Astrocyte (in vitro differentiated cells and primary cell): ENCODE data around the gene GIMAP8. TPM values are rescaled to one million over a fixed set of nuclear protein-coding genes. Genes with fewer than 3 reads are reported as not detected.

Experiments
- DNase-seq: peaks from one replicate; pipeline ENCODE4 v3.0.0-alpha.2; 2010; ENCODE audit warnings: low read depth
- FAIRE-seq: peaks from 2 replicates; lab custom pipeline; 2011; peaks lifted over from hg19 to GRCh38; lab: Jason Lieb, UNC
- H2AFZ ChIP-seq: 2 replicates; pipeline ENCODE4 v1.6.0; 2012; ENCODE audit warnings: low read depth, low read length, inconsistent platforms
- H3K27ac ChIP-seq: 2 replicates; pipeline ENCODE4 v1.5.1; 2011; ENCODE audit warnings: low read depth, low read length, inconsistent platforms
- H3K27me3 ChIP-seq: 2 replicates; pipeline ENCODE4 v1.6.0; 2011; ENCODE audit warnings: low read length, inconsistent platforms; ENCODE audit not compliant: insufficient read depth
- H3K36me3 ChIP-seq: 2 replicates; pipeline ENCODE4 v1.5.1; 2011; ENCODE audit warnings: low read length, inconsistent platforms; ENCODE audit not compliant: insufficient read depth
- H3K4me1 ChIP-seq: 2 replicates; pipeline ENCODE4 v1.5.1; 2011; ENCODE audit warnings: low read length, inconsistent platforms; ENCODE audit not compliant: insufficient read depth
- H3K4me2 ChIP-seq: 2 replicates; pipeline ENCODE4 v1.6.0; 2012; ENCODE audit warnings: low read length, inconsistent platforms
- H3K4me3 ChIP-seq: 2 replicates; pipeline ENCODE4 v1.5.1; 2011; ENCODE audit warnings: low read depth, mild to moderate bottlenecking, low read length, inconsistent platforms; ENCODE audit not compliant: insufficient read depth
- H3K79me2 ChIP-seq: 2 replicates; pipeline ENCODE4 v1.6.0; 2012; ENCODE audit warnings: mild to moderate bottlenecking, low read length, inconsistent platforms; ENCODE audit not compliant: insufficient read depth
- H3K9ac ChIP-seq: 2 replicates; pipeline ENCODE4 v1.6.0; 2012; ENCODE audit warnings: mild to moderate bottlenecking, low read length, inconsistent platforms
- H3K9me3 ChIP-seq: 2 replicates; pipeline ENCODE4 v1.5.1; 2012; ENCODE audit warnings: low read depth, mild to moderate bottlenecking, low read length, inconsistent platforms; ENCODE audit not compliant: insufficient read depth
- H4K20me1 ChIP-seq: 2 replicates; pipeline ENCODE4 v1.6.0; 2012; ENCODE audit warnings: low read length, inconsistent platforms; ENCODE audit not compliant: insufficient read depth
- H3K27ac Mint-ChIP-seq: one replicate; pipeline ENCODE4 v1.8.0; 2021; ENCODE audit warnings: mild to moderate bottlenecking, mixed read lengths; ENCODE audit not compliant: unreplicated experiment
- H3K27me3 Mint-ChIP-seq: one replicate; pipeline ENCODE4 v1.8.0; 2021; ENCODE audit warnings: low read depth, mixed read lengths; ENCODE audit not compliant: unreplicated experiment
- H3K36me3 Mint-ChIP-seq: one replicate; pipeline ENCODE4 v1.8.0; 2021; ENCODE audit warnings: low read depth, mixed read lengths; ENCODE audit not compliant: unreplicated experiment
- H3K4me1 Mint-ChIP-seq: one replicate; pipeline ENCODE4 v1.8.0; 2021; ENCODE audit warnings: low read depth, mixed read lengths; ENCODE audit not compliant: unreplicated experiment
- H3K4me3 Mint-ChIP-seq: one replicate; pipeline ENCODE4 v1.8.0; 2021; ENCODE audit warnings: mild to moderate bottlenecking, moderate library complexity, mixed read lengths; ENCODE audit not compliant: unreplicated experiment
- H3K9me3 Mint-ChIP-seq: one replicate; pipeline ENCODE4 v1.8.0; 2021; ENCODE audit warnings: mild to moderate bottlenecking, mixed read lengths; ENCODE audit not compliant: unreplicated experiment
- EZH2 ChIP-seq: IDR thresholded peaks from 2 replicates; pipeline ENCODE4 v1.6.1; 2012; ENCODE audit warnings: mild to moderate bottlenecking, low read length, inconsistent platforms; ENCODE audit not compliant: insufficient read depth
- total RNA-seq: library from RNA; stranded (reverse); gene quantifications from 2 replicates; pipeline ENCODE4 v1.2.1, GENCODE V29; 2021
- TF ChIP-seq, protein P1 (sequence below): IDR thresholded peaks from 2 replicates; pipeline ENCODE4 v1.5.1; 2011; ENCODE audit warnings: low read depth, mild to moderate bottlenecking, inconsistent platforms, low read length, moderate library complexity; ENCODE audit not compliant: insufficient read depth

GIMAP8 gene
- total RNA-seq, 1 donor from 2014 or later, result not detected

- H3K9ac ChIP-seq, result no peak overlapping the region
- no peak overlapping the region for H3K4me3 Mint-ChIP-seq
- DNase-seq (no peak), FAIRE-seq (no peak)
- H3K36me3 Mint-ChIP-seq, result peaks cover 14% of the 10 kb centered on the region
- no peaks in the 10 kb centered on the region for H3K4me1 ChIP-seq
- H3K79me2 ChIP-seq, result no peaks in the 10 kb centered on the region
- no peak overlapping the region for H2AFZ ChIP-seq
- no peak overlapping the region for H3K27ac ChIP-seq
- no peaks in the 10 kb centered on the region for H3K36me3 ChIP-seq
- H3K27me3 Mint-ChIP-seq, result peaks cover 10% of the 10 kb centered on the region
- H3K27me3 ChIP-seq, result no peaks in the 10 kb centered on the region
- H4K20me1 ChIP-seq, result no peaks in the 10 kb centered on the region
- H3K27ac Mint-ChIP-seq, result no peak overlapping the region
- TF ChIP-seq, protein P1, sequence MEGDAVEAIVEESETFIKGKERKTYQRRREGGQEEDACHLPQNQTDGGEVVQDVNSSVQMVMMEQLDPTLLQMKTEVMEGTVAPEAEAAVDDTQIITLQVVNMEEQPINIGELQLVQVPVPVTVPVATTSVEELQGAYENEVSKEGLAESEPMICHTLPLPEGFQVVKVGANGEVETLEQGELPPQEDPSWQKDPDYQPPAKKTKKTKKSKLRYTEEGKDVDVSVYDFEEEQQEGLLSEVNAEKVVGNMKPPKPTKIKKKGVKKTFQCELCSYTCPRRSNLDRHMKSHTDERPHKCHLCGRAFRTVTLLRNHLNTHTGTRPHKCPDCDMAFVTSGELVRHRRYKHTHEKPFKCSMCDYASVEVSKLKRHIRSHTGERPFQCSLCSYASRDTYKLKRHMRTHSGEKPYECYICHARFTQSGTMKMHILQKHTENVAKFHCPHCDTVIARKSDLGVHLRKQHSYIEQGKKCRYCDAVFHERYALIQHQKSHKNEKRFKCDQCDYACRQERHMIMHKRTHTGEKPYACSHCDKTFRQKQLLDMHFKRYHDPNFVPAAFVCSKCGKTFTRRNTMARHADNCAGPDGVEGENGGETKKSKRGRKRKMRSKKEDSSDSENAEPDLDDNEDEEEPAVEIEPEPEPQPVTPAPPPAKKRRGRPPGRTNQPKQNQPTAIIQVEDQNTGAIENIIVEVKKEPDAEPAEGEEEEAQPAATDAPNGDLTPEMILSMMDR, result no peak
- no peak for TF ChIP-seq EZH2
- H3K4me2 ChIP-seq, result no peak overlapping the region
- H3K9me3 Mint-ChIP-seq, result no peaks in the 10 kb centered on the region
- H3K9me3 ChIP-seq, result no peaks in the 10 kb centered on the region
- H3K4me1 Mint-ChIP-seq, result peaks cover 15% of the 10 kb centered on the region
- H3K4me3 ChIP-seq, result no peak overlapping the region
Observed at GRCh38 chr7:150411606-150412005, 38.8 kb upstream of the GIMAP8 start.

GRCh38 chr7:150412016-150412415 is 38.4 kb upstream of the GIMAP8 start:
- TF ChIP-seq, protein P1, result no peak
- Histone ChIP-seq H3K27me3 (no peaks in the 10 kb centered on the region), H3K9me3 (no peaks in the 10 kb centered on the region), H3K9ac (no peak overlapping the region), H3K36me3 (no peaks in the 10 kb centered on the region), H2AFZ (no peak overlapping the region), H3K4me1 (no peaks in the 10 kb centered on the region), H3K27ac (no peak overlapping the region), H3K79me2 (no peaks in the 10 kb centered on the region), H3K4me2 (no peak overlapping the region), H4K20me1 (no peaks in the 10 kb centered on the region), H3K4me3 (no peak overlapping the region)
- Mint-ChIP-seq H3K27me3 (peaks cover 10% of the 10 kb centered on the region), H3K9me3 (no peaks in the 10 kb centered on the region), H3K4me3 (no peak overlapping the region), H3K4me1 (peaks cover 11% of the 10 kb centered on the region), H3K36me3 (peaks cover 13% of the 10 kb centered on the region), H3K27ac (no peak overlapping the region)
- FAIRE-seq (no peak), DNase-seq (no peak)

DNA sequence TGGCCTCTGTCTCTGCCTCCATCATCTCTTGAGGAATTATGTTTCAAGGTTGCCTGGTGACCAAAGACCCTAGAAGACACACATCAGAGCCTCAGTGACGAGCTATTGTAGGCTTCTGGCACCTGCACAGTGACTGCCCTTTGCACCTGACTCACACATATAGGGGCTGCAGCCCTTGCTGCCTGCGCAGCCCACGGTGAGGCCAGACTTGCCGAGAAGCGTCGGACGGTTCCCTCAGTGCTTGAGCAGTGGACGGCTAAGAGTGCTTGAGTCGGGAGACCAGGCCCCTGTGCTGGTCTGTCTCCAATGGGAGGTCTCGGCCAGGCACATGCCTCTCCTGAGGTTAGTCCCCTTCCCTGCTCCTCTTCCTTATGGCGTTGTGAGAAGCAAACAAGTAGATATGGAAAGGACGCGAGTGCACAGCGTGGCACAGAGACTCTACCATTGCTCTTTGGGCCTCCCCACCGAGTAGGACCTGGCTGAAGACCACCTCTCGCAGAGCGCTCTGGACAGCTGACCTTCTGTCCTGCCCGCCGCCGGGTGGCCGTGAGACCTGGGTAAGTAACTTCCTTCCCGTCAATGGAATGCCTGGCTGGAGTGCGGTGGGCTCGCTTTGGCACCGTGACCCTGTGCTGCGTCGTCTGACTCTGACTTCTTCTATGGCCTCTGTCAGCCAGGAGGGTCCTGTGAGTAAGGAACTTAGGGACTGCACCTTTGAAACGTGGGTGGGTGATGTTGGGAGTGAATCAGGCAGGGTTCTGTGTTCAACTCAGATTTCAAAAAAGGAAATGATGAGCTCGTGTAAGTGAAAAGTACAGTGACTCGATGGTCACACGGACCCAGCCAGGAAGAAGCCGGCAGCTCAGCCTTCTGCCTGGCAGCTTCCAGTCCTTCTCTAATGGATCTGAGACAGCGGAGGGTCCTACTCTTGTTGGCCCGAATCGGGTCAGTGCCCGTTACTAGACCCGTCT is 37.6 kb upstream of the GIMAP8 start:
- FAIRE-seq, result no peak
- Histone ChIP-seq H3K36me3 (no peaks in the 10 kb centered on the region), H3K79me2 (no peaks in the 10 kb centered on the region)

More for the DNA sequence above, 37.6 kb upstream of the GIMAP8 start:
- no peaks in the 10 kb centered on the region for H4K20me1 ChIP-seq
- no peaks in the 10 kb centered on the region for H3K4me1 ChIP-seq
- H3K9me3 ChIP-seq, result no peaks in the 10 kb centered on the region
- H3K4me3 ChIP-seq, result no peak overlapping the region
- Mint-ChIP-seq H3K9me3 (no peaks in the 10 kb centered on the region), H3K27ac (no peak overlapping the region), H3K27me3 (peaks cover 10% of the 10 kb centered on the region), H3K4me3 (no peak overlapping the region), H3K36me3 (peaks cover 11% of the 10 kb centered on the region), H3K4me1 (peaks cover 9% of the 10 kb centered on the region)
- H2AFZ ChIP-seq, result no peak overlapping the region
- TF ChIP-seq, protein P1, result no peak
- no peak for TF ChIP-seq EZH2
- no peak overlapping the region for H3K4me2 ChIP-seq
- no peak overlapping the region for H3K9ac ChIP-seq
- no peaks in the 10 kb centered on the region for H3K27me3 ChIP-seq
- DNase-seq, result no peak
- H3K27ac ChIP-seq, result no peak overlapping the region
